Measurements from ENCODE around the gene WDFY4.

DNA sequence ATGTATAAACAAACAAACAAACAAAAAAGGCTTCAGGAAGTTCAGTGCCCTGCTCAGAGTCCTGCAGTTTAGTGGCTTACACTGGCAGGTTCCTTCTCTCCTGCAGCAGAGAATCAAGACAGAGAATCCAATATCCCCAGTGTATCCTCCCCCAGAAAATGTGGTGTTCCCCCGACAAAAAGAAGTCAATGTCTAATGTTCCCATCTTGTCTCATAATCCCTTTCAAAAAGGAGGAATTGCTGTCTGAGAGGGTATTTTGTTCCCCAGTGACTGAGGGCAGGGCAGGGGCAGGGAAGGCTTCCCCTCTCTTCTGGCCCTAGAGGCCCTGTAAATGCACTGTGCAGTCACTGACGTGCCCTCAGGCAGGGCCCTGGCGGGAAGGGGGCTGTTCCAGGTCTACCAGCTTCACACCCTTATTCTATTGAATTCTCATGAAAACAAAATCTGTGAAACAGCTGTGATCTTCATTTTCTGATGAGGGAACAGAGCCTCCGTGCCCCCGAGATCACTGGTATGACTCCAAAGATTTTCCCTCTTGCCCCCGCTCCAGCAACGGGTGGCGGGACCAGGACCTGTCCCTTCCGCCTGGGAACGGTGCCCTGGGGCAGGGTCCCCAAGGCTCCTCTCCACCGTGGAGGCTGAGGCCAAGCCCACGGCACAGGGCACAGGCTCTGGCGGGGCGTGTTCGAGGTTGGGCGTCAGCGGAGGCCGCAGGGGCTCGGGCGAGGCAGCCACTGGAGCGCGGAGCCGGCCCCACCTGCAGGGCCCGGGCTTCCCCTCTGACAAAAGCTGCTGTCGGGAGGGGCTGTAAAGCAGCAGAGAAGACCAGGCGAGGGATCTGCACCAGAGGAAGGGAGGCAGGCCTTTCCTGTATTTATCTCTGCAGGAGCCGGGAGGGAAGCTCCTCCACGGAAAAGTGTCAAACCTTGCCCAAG lies 13.4 kb upstream of the WDFY4 start:
- TF ChIP-seq, protein P1, sequence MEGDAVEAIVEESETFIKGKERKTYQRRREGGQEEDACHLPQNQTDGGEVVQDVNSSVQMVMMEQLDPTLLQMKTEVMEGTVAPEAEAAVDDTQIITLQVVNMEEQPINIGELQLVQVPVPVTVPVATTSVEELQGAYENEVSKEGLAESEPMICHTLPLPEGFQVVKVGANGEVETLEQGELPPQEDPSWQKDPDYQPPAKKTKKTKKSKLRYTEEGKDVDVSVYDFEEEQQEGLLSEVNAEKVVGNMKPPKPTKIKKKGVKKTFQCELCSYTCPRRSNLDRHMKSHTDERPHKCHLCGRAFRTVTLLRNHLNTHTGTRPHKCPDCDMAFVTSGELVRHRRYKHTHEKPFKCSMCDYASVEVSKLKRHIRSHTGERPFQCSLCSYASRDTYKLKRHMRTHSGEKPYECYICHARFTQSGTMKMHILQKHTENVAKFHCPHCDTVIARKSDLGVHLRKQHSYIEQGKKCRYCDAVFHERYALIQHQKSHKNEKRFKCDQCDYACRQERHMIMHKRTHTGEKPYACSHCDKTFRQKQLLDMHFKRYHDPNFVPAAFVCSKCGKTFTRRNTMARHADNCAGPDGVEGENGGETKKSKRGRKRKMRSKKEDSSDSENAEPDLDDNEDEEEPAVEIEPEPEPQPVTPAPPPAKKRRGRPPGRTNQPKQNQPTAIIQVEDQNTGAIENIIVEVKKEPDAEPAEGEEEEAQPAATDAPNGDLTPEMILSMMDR (IDR thresholded peaks at IDR 0.05; ENCODE audit: poor library complexity, severe bottlenecking) = no peak
- TF ChIP-seq, protein P2, sequence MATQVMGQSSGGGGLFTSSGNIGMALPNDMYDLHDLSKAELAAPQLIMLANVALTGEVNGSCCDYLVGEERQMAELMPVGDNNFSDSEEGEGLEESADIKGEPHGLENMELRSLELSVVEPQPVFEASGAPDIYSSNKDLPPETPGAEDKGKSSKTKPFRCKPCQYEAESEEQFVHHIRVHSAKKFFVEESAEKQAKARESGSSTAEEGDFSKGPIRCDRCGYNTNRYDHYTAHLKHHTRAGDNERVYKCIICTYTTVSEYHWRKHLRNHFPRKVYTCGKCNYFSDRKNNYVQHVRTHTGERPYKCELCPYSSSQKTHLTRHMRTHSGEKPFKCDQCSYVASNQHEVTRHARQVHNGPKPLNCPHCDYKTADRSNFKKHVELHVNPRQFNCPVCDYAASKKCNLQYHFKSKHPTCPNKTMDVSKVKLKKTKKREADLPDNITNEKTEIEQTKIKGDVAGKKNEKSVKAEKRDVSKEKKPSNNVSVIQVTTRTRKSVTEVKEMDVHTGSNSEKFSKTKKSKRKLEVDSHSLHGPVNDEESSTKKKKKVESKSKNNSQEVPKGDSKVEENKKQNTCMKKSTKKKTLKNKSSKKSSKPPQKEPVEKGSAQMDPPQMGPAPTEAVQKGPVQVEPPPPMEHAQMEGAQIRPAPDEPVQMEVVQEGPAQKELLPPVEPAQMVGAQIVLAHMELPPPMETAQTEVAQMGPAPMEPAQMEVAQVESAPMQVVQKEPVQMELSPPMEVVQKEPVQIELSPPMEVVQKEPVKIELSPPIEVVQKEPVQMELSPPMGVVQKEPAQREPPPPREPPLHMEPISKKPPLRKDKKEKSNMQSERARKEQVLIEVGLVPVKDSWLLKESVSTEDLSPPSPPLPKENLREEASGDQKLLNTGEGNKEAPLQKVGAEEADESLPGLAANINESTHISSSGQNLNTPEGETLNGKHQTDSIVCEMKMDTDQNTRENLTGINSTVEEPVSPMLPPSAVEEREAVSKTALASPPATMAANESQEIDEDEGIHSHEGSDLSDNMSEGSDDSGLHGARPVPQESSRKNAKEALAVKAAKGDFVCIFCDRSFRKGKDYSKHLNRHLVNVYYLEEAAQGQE (IDR thresholded peaks at IDR 0.05; ENCODE audit: borderline replicate concordance) = no peak
- no peak for TF ChIP-seq POLR2AphosphoS5 (IDR thresholded peaks at IDR 0.05)
